HG02610 (cell line): ENCODE measurements around the gene EVX2.

ENCODE experiments used
- ATAC-seq: cut with Tn5 transposase; IDR thresholded peaks from one replicate; pipeline ENCODE4 v1.9.1; 2021; ENCODE audit warnings: mild to moderate bottlenecking, moderate library complexity; ENCODE audit not compliant: unreplicated experiment

EVX2 gene

GRCh38 chr2:176084611-176085119 lies 903 bp upstream of the EVX2 start:
- ATAC-seq, result no peak

GRCh38 chr2:176082824-176083751 lies 674 bp downstream of the EVX2 start:
- ATAC-seq, result no peak

GRCh38 chr2:176082525-176082823 lies 1.3 kb downstream of the EVX2 start:
- ATAC-seq, result no peak

- no peak for ATAC-seq
Measured at GRCh38 chr2:176081837-176082524, 1.8 kb downstream of the EVX2 start.

- ATAC-seq, result no peak
Measured at GRCh38 chr2:176081376-176081836, 2.4 kb downstream of the EVX2 start.

- no peak for ATAC-seq
Measured at GRCh38 chr2:176080540-176081375, 3.0 kb downstream of the EVX2 start.

GRCh38 chr2:176079831-176080539 lies 3.8 kb downstream of the EVX2 start:
- ATAC-seq, result no peak

- ATAC-seq, result no peak
Measured at GRCh38 chr2:176079285-176079830, 4.4 kb downstream of the EVX2 start.

- no peak for ATAC-seq
Measured at GRCh38 chr2:176078541-176079284, 5.0 kb downstream of the EVX2 start.

GRCh38 chr2:176076796-176077195 lies 7.0 kb downstream of the EVX2 start:
- no peak for ATAC-seq

GRCh38 chr2:176076063-176076462 lies 7.7 kb downstream of the EVX2 start:
- no peak for ATAC-seq

- ATAC-seq, result no peak
Measured at GRCh38 chr2:176075481-176075880, 8.3 kb downstream of the EVX2 start.

GRCh38 chr2:176074919-176075425 lies 8.8 kb downstream of the EVX2 start:
- no peak for ATAC-seq

- no peak for ATAC-seq
Measured at GRCh38 chr2:176072951-176073904, 10.5 kb downstream of the EVX2 start.

- no peak for ATAC-seq
Measured at GRCh38 chr2:176072292-176072669, 11.5 kb downstream of the EVX2 start.

- no peak for ATAC-seq
Measured at GRCh38 chr2:176071330-176072291, 12.2 kb downstream of the EVX2 start.

GRCh38 chr2:176068419-176068832 lies 15.3 kb downstream of the EVX2 start:
- ATAC-seq, result no peak
